ENCODE measurements around the gene ICE1. TPM values are rescaled to one million over a fixed set of nuclear protein-coding genes. Genes with fewer than 3 reads are reported as not detected.

The ICE1 gene
- total RNA-seq, 2 donors from 2014 or later: 21.0 to 25.9 TPM

DNA sequence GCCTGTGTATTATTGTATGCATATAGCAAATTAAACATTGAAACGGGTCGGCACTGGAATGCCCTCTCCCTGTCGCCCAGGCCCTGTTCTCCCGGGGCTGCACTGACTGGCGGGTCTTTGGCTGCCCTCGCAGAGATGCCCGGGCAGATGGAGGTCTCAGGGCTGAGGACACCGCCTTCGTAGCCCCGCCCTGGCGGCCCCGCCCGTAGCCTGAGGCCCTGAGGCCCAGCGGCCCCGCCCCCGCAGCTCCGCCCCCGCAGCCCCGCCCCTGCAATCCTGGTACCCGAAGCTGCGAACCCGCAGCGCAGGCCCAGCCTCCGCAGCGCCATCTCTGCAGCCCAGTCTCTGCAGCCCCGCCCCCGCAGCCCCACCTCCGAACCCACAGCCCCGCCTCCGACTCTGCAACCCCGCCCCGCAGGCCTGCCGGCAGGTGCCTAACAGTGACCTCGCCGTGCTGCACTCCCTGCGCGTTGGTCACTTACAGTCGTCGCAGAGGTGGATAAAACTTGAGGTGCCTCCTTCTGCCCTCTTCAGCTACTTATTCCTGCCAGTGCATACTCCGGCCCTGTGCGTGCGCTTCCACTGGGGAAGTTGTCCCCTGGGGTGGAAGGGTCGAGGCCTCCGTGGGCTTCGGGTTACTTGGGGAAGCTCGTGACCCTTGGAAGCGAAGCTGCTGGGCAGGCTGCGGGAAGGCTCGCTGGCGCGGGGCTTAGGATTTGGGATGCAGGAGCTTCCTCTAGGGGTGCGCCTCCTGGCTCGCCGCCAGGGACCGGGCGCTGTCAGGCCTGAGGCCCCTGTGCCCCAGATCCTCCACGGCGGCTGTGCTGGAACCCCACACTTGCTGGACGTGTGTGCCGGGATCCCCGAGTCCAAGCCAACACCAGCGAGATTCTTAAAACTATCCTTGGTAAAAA, 72.3 kb downstream of the ICE1 start:
- 31% methylated on average over 39 of the region's 62 CpGs for WGBS
- Histone ChIP-seq H3K27me3 (replicated peaks; ENCODE audit: insufficient read depth) (no peaks in the 10 kb centered on the region), H3K4me3 (no peak overlapping the region), H3K27ac (no peak overlapping the region), H3K9me3 (no peaks in the 10 kb centered on the region), H3K36me3 (no peaks in the 10 kb centered on the region), H3K4me1 (replicated peaks) (no peaks in the 10 kb centered on the region)
- DNase-seq (ENCODE audit: low spot score): peak; percentile 28
- no peak for TF ChIP-seq POLR2AphosphoS5 (IDR thresholded peaks at IDR 0.05)
- TF ChIP-seq CTCF (IDR thresholded peaks at IDR 0.05): no peak
- no peak for TF ChIP-seq POLR2A (IDR thresholded peaks at IDR 0.05)
- intact Hi-C loops (cut with DNase I): loop anchor here (5.0 to 10.0 kb wide), 6 partner anchors 390 to 1250 kb away; partner anchors contain the start of genes NSUN2, SRD5A1 and TENT4A

DNA sequence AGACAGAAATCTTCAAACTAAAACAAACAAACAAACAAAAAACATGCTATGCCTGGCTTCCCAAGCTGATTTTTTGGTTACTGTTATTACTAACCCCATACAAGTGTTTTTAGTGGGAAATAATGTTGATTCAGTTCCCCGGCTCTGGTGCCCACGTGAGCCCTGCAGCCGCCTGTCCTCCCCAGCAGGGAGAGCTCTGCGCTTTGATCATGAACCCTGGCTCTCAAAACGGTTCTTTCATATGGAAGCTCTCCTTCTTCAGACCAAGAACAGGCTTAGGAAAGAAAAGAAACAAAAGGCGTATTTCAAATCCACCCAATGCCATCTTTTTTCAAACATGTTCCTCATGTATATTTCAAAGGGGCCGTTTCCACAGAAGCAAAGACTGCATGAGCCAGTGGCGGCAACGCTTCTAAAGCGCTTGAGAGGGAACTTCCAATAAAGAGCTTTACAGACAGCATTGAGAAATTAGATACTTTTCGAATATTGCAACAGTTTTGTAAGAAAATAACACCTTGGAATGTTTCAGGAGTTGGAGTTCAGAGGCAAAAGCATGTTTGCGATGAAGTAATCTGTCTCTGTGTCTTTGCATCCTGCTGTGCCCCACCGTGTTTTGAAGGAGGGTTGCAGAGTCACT, 74.8 kb downstream of the ICE1 start:
- TF ChIP-seq CTCF (IDR thresholded peaks at IDR 0.05) (peak; percentile 14 to 66 (median 54)), POLR2A (IDR thresholded peaks at IDR 0.05) (no peak), POLR2AphosphoS5 (IDR thresholded peaks at IDR 0.05) (peak; percentile 13)
- Histone ChIP-seq H3K27me3 (replicated peaks; ENCODE audit: insufficient read depth) (no peaks in the 10 kb centered on the region), H3K9me3 (no peaks in the 10 kb centered on the region), H3K27ac (no peak overlapping the region), H3K4me1 (replicated peaks) (no peaks in the 10 kb centered on the region), H3K4me3 (no peak overlapping the region), H3K36me3 (no peaks in the 10 kb centered on the region)
- 37% methylated on average over 13 of the region's 13 CpGs for WGBS
- DNase-seq (ENCODE audit: low spot score): peak; percentile 24
- intact Hi-C loops (cut with DNase I): loop anchor here (10.0 kb wide), 4 partner anchors 388 to 1248 kb away; partner anchors contain the start of gene TENT4A

GRCh38 chr5:5499442-5499841, 77.0 kb downstream of the ICE1 start:
- no peaks in the 10 kb centered on the region for H3K36me3 ChIP-seq
- 92% methylated on average over 7 of the region's 7 CpGs for WGBS

DNA sequence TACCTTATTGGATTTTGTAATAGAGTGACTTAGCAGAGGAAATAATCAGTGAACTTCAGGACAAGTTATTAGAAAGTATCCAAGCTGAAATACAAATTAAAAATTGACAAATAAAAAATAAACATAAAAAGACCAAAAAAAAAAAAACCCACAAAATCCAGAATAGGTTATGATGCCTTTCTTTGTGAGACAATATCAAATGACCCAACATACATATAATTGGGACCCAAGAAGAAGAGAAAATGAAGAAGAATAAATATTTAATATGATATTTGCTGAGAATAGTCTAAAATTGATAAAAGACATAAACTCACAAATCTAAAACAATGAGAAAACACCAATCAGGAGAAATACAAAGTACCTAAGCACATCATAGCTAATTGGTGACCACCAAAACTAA, 81.8 kb downstream of the ICE1 start:
- intact Hi-C loops (cut with DNase I): no loop called here
- Histone ChIP-seq H3K4me1 (replicated peaks) (no peaks in the 10 kb centered on the region), H3K27me3 (replicated peaks; ENCODE audit: insufficient read depth) (no peaks in the 10 kb centered on the region), H3K36me3 (no peaks in the 10 kb centered on the region), H3K9me3 (no peaks in the 10 kb centered on the region), H3K4me3 (no peak overlapping the region), H3K27ac (no peak overlapping the region)
- DNase-seq (ENCODE audit: low spot score): no peak
- TF ChIP-seq POLR2AphosphoS5 (IDR thresholded peaks at IDR 0.05) (no peak), CTCF (IDR thresholded peaks at IDR 0.05) (no peak), POLR2A (IDR thresholded peaks at IDR 0.05) (no peak)

More at GRCh38 chr5:5499442-5499841, 77.0 kb downstream of the ICE1 start:
- Histone ChIP-seq H3K27ac (no peak overlapping the region), H3K27me3 (replicated peaks; ENCODE audit: insufficient read depth) (no peaks in the 10 kb centered on the region), H3K4me3 (no peak overlapping the region), H3K4me1 (replicated peaks) (no peaks in the 10 kb centered on the region), H3K9me3 (no peaks in the 10 kb centered on the region)
- DNase-seq (ENCODE audit: low spot score): no peak
- intact Hi-C loops (cut with DNase I): loop anchor here (10.0 kb wide), 4 partner anchors 385 to 1245 kb away; partner anchors contain the start of gene TENT4A
- no peak for TF ChIP-seq POLR2AphosphoS5 (IDR thresholded peaks at IDR 0.05)
- TF ChIP-seq POLR2A (IDR thresholded peaks at IDR 0.05): no peak
- no peak for TF ChIP-seq CTCF (IDR thresholded peaks at IDR 0.05)
